DMS 273 treated with DMSO at 0.1 percent for 48 hours (cell line): ENCODE results near the gene CYSLTR2.
"Not testable (repeated sequence)": the region's sequence is repeated elsewhere in the genome, so short reads cannot be mapped to it uniquely, and the experiment has no call there.

Source experiments
- DNase-seq: peaks from one replicate; lab custom pipeline; 2025; lab: John Stamatoyannopoulos, UW

Gene CYSLTR2

DNA sequence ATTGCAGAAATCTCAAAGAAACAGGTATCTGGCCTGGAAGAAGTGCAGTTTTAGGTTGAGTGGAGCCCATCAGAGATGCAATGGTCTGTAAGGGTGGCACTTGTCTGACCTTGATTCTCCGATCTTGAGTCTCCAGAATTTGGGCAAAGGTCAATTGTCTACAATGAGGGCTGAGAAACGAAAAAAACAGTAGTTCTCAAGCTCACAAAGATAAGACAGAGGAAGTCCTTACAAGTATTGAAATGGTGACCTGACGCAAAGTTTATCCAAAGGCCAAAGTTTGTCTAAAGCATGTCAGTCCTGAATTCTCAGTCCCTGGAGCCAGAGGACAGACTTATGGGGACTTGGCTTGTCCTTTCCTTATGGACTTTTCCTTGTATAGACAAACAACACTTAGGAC, 40.3 kb downstream of the CYSLTR2 start:
- no peak for DNase-seq

GRCh38 chr13:48695776-48696175, 42.0 kb downstream of the CYSLTR2 start:
- no peak for DNase-seq

DNA sequence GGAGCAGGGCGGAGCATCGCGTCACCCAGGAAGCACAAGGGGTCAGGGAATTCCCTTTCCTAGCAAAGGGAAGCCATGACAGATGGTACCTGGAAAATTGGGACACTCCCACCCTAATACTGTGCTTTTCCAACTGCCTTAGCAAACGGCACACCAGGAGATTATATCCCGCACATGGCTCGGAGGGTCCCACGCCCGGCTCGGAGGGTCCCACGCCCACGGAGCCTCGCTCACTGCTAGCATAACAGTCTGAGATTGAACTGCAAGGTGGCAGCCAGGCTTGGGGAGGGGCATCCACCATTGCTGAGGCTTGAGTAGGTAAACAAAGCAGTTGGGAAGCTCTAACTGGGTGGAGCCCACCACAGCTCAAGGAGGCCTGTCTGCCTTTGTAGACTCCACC, 42.9 kb downstream of the CYSLTR2 start:
- DNase-seq, result not testable (repeated sequence)

- no peak for DNase-seq
Measured at GRCh38 chr13:48707405-48707804, 53.7 kb downstream of the CYSLTR2 start.

- no peak for DNase-seq
Measured at GRCh38 chr13:48708764-48709163, 55.0 kb downstream of the CYSLTR2 start.

DNA sequence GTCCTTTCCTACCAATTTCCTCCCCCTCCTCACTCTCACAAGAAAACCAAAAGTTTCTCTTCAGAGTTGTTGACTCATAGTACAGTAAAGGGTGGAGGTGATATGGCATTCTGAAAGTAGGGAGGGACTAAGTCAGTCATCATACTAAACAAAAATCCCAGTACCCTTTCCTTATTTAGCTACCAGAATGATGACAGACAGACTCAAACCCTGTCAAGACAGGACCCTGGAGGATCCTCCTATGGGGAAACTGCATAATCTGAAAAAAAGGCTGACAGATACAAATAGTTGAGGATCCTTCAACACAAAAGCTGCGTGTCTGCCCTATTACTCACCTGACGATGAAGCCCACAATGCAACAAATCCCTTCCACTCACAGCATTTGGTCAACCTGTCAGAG, 55.5 kb downstream of the CYSLTR2 start:
- DNase-seq, result no peak

- no peak for DNase-seq
Measured at GRCh38 chr13:48710160-48710559, 56.4 kb downstream of the CYSLTR2 start.

DNA sequence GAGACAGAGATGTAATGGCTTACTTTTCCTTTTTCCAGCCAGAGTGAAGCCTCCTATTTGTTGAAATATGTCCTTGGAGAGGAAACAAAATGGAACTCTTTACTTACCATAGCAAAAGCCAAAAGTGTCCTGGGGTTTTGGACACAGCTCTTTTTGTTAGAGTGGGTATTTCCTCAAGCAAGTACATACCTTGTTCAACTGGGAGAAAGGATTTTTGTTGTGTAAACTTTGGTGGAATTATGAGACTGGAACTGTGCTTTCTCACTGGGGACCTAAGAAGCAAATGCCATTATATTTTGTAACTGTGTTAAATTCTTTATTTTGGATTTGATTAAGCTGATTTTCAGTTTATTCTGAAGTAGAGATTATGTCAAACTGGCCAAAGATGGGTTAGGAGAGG, 58.4 kb downstream of the CYSLTR2 start:
- no peak for DNase-seq

DNA sequence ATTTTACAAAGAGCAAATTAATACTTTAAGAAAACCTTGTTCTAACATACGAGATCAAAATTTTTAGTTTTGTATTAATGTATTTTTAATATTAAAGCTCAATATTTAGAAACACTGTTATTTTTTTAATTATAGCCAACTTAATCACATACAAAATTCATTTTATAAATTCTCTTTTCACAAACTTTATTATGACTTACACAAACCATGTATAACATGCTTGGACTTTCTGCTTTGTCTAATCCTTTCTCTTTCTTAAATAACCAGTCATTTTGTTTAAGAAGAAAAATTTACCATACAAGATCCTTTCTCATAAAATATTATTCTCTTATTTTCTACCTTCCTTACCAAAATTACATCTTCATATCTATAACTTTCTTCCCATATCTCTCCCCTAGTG, 62.2 kb downstream of the CYSLTR2 start:
- DNase-seq, result no peak

DNA sequence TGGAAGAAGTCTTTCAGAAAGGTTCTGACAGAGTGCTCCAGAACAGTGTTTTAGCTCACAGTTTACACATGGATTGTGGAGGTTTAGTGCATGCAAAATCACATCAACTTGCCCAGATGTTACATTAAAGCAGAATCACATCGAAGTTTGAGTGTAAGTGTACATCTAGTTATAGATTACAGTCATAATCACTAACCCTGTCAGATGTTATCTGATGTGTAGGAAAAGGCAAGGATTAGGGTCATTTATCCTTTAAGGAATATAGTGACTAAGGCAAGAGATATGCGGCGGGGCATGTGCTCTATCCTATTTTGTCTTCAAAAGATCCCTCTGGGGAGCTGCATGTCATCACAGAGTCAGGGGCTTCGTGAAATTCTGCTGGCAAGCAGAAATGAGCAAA, 66.9 kb downstream of the CYSLTR2 start:
- DNase-seq, result no peak

GRCh38 chr13:48723168-48723567, 69.4 kb downstream of the CYSLTR2 start:
- DNase-seq, result no peak

DNA sequence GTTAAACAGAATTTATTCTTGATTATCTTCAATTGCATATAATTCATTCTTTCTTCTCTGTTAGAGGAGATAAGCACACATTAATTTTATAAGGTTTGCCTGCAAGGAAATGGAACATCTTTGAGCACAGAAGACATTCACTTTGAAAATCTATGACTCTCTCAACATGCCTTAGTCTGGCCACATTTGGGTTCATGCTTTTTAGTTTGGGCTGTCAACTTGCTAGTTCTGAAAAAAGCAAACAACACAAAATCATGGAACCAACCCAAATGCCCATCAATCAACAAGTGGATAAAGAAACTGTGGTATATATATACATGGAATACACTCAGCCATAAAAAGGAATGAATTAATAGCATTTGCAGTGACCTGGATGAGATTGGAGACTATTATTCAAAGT, 71.5 kb downstream of the CYSLTR2 start:
- no peak for DNase-seq

DNA sequence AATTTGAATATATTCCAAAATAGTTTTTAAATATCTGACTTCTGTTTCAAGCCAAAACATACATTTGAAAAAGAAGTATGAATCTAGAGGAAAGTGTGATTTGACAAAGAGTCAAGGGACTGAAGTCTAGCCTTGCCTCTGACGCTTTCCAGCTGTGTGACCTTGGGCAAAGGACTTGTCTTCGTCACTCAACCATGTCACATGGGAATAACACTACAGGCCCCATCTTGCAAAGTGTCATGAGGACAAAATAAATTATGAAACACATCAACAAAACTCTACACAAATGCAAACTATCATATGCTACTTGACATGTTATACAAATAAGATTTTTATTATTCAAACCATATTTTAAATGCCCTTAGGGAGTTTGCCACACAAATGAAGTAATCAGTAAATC, 73.0 kb downstream of the CYSLTR2 start:
- DNase-seq, result no peak

GRCh38 chr13:48727241-48728011, 73.7 kb downstream of the CYSLTR2 start:
- no peak for DNase-seq

GRCh38 chr13:48728226-48728625, 74.5 kb downstream of the CYSLTR2 start:
- DNase-seq, result no peak

DNA sequence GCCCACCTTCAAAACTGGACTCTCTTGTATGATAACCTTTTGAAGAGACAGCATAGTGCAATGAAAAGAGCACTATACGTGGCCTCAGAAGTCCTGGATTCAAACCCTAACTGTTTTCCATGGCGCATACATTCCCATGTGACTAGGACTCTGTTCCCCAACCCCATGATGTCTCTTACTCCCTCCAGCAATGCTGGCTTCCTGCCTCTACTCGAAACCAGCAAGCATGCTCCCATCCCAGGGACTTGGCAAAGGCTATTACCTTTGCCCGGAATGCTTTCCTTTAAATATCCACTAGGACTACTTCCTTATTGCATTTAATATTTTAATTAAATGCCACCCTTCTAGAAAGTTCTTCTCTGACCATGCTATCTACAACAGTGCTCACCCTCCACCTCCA, 75.1 kb downstream of the CYSLTR2 start:
- no peak for DNase-seq

- no peak for DNase-seq
Measured at GRCh38 chr13:48729856-48730255, 76.1 kb downstream of the CYSLTR2 start.

GRCh38 chr13:48731001-48731658, 77.4 kb downstream of the CYSLTR2 start:
- no peak for DNase-seq

DNA sequence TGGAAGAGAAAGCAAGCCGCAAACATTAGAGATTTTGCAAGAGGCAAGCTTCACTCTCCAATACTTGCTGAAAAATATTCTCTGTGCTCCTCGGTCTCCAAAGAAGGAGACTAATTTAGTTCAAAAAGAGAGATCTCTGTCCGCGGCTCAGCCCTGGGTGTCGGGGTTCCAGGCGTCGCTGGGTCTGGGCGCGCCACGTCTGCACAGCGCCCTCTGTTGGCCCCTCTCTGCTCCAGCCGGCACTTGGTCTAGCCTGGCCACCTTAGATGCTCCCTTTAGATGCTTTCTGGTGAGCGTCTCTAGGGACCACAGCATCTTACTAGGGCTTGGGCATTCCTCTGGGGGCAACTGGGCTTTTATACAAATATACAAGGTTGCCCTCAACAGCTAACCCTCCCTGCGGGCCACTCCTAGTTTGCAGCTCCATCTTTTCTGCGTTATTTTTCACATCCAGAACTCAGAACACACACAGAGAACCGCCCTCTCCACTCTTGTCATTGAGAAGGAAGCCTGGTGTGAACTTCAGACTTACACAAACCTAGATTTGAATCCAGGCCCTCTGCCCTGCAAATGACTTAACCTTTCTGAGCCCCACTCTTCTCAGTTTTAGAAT, 78.3 kb downstream of the CYSLTR2 start:
- no peak for DNase-seq

DNA sequence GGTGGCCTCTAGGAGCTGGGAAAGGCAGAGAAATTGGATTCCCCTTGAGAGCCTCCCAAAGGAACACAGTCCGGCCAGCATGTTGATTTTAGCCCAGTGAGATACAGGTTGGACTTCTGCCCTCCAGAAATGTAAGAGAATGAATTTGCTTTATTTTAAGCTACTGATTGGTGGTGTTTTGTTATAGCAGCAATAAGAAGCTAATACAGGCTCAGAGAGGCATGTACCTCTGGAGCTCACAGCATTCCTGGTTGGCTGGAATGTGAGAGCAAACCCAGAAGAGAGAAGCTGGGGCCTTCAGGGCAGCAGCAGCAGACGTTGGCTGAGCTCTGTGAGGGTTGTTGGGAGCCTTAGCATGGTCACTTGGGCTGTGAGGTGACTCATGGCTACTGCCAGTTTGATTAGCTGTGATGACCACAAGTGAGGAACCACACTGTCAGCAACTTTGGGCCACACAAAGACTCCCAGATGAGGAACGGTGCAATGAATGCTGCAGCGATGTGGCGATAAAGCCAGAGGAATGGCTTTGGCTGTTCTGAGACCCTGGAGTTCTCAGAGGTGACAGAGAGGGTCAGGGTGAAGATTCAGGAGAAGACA, 80.1 kb downstream of the CYSLTR2 start:
- no peak for DNase-seq

- no peak for DNase-seq
Measured at GRCh38 chr13:48735571-48735970, 81.8 kb downstream of the CYSLTR2 start.

DNA sequence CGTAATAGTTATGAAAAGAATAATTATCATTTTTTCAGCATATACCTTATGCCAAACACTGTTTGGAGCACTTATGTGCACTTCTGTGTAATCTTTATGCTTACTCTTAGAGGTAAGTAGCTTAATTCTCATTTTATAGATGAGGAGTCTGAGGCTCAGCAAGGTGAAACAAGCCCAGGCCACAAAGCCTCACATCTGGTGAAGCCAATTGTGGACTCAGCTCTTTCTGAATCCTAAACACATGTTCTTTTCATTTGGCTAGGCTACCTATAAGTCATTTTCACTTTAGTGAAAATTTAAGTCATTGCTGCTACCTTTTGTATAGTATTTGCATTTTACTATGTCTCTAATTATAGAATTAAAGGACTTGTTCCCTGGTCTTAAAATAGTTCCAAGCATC, 84.0 kb downstream of the CYSLTR2 start:
- no peak for DNase-seq

GRCh38 chr13:48738311-48738710, 84.6 kb downstream of the CYSLTR2 start:
- no peak for DNase-seq
